Gastrocnemius medialis (tissue), 4 donors: ENCODE data around the gene GDPD5. TPM values are rescaled to one million over a fixed set of nuclear protein-coding genes. Genes with fewer than 3 reads are reported as not detected.
A peak's percentile ranks its signal among the peaks of the same experiment; 100 is the strongest.
"Not testable (repeated sequence)": the region's sequence is repeated elsewhere in the genome, so short reads cannot be mapped to it uniquely, and the experiment has no call there.

Source experiments
- ATAC-seq, 2 donors: fragments of 150-250 bp; one replicate each; pipeline ENCODE4 v1.9.1; 2016
- DNase-seq, 2 donors: peaks; one replicate each; pipeline ENCODE4 v3.0.0-alpha.2; 2019
- H3K27ac ChIP-seq, 4 donors: fragments of 200-600 bp; sonication (generic); 1 replicate in 1 of 4; 2 replicates in 3 of 4; pipeline ENCODE4 v1.5.1; 2016 to 2018; ENCODE audit warnings: mild to moderate bottlenecking in 2 of 4, moderate library complexity in 1 of 4
- H3K27me3 ChIP-seq, 3 donors: fragments of 200-600 bp; sonication (generic) in 2 of 3; 1 replicate in 1 of 3; 2 replicates in 2 of 3; pipeline versions ENCODE4 v1.5.1 to v1.6.0; 2016 to 2019; ENCODE audit warnings: mild to moderate bottlenecking in 1 of 3, moderate library complexity in 1 of 3
- H3K36me3 ChIP-seq, 2 donors: fragments of 200-600 bp; sonication (generic) in 1 of 2; one replicate each; pipeline ENCODE4 v1.5.1; 2017 to 2018
- H3K4me1 ChIP-seq, 2 donors: fragments of 200-600 bp; sonication (generic) in 1 of 2; one replicate each; pipeline ENCODE4 v1.5.1; 2016 to 2017; ENCODE audit warnings: mild to moderate bottlenecking in 2 of 2
- H3K4me3 ChIP-seq, 4 donors: fragments of 200-600 bp; sonication (generic) in 3 of 4; 1 replicate in 1 of 4; 2 replicates in 3 of 4; pipeline ENCODE4 v1.5.1; 2016 to 2019; ENCODE audit warnings: mild to moderate bottlenecking in 2 of 4
- H3K9me3 ChIP-seq, 3 donors: fragments of 200-600 bp; sonication (generic) in 2 of 3; 1 replicate in 1 of 3; 2 replicates in 2 of 3; pipeline ENCODE4 v1.5.1; 2016 to 2019
- CTCF ChIP-seq, 5 experiments: fragments of 450-650 bp in 3 of 5; fragments of 200-600 bp in 2 of 5; sonication (generic) in 2 of 5; IDR thresholded peaks in 4 of 5; conservative IDR thresholded peaks in 1 of 5; 1 replicate in 4 of 5; 2 replicates in 1 of 5; pipeline ENCODE4 v1.5.1; 2016 to 2019; ENCODE audit warnings: antibody characterized with exemption in 5 of 5, mild to moderate bottlenecking in 3 of 5, moderate library complexity in 3 of 5
- POLR2A ChIP-seq, 2 donors: fragments of 450-650 bp; IDR thresholded peaks; one replicate each; pipeline ENCODE4 v1.6.1; 2017; ENCODE audit warnings: antibody characterized with exemption in 2 of 2, mild to moderate bottlenecking in 2 of 2, moderate library complexity in 2 of 2
- in situ Hi-C, 4 donors: fragments of 200-750 bp; cut with MboI; loops; one replicate each; pipeline versions ENCODE4 v1.15.0 to v1.8.0; 2017; ENCODE audit warnings: low sequenced_read_pairs in 4 of 4
- intact Hi-C: fragments of 100-400 bp; cut with DNase I; formaldehyde crosslinking; loops from one replicate; pipeline ENCODE4 v1.15.1; 2023; ENCODE audit warnings: low total_unique reads
- total RNA-seq, 4 donors: library from RNA; depleted of rRNA; stranded (reverse); fragments of >200 nt; gene quantifications; one replicate each; pipeline versions ENCODE4 v1.1.0 to v1.2.3, GENCODE V29; 2016

Gene GDPD5
- total RNA-seq, 4 donors from 2014 or later = 5.6 to 12.6 (median 11.2) TPM

- no peak overlapping the region for H3K27ac ChIP-seq
- H3K36me3 ChIP-seq = no peaks in the 10 kb centered on the region
- no peaks in the 10 kb centered on the region for H3K4me1 ChIP-seq
- intact Hi-C loops (no loop called here), in situ Hi-C loops (no loop called here)
- ATAC-seq = no peak
- TF ChIP-seq POLR2A (IDR thresholded peaks at IDR 0.05) (no peak), CTCF (IDR thresholded peaks at IDR 0.05 in 4 of 5, conservative IDR thresholded peaks at IDR 0.05 in 1 of 5) (no peak)
- no peak overlapping the region for H3K4me3 ChIP-seq
- H3K9me3 ChIP-seq = no peaks in the 10 kb centered on the region
- H3K27me3 ChIP-seq = no peaks in the 10 kb centered on the region
- no peak for DNase-seq
These were observed 104.6 kb downstream of the GDPD5 start for GRCh38 chr11:75421035-75421602.

GRCh38 chr11:75420224-75421034 lies 105.3 kb downstream of the GDPD5 start:
- Histone ChIP-seq H3K27ac (no peak overlapping the region), H3K36me3 (no peaks in the 10 kb centered on the region), H3K4me1 (no peaks in the 10 kb centered on the region), H3K4me3 (no peak overlapping the region), H3K9me3 (no peaks in the 10 kb centered on the region), H3K27me3 (no peaks in the 10 kb centered on the region)
- intact Hi-C loops (no loop called here), in situ Hi-C loops (no loop called here)
- TF ChIP-seq CTCF (IDR thresholded peaks at IDR 0.05 in 4 of 5, conservative IDR thresholded peaks at IDR 0.05 in 1 of 5) (no peak), POLR2A (IDR thresholded peaks at IDR 0.05) (no peak)
- ATAC-seq (no peak), DNase-seq (no peak)

- no peaks in the 10 kb centered on the region for H3K9me3 ChIP-seq
- no peaks in the 10 kb centered on the region for H3K27me3 ChIP-seq
- intact Hi-C loops = no loop called here
- TF ChIP-seq CTCF (IDR thresholded peaks at IDR 0.05 in 4 of 5, conservative IDR thresholded peaks at IDR 0.05 in 1 of 5) (no peak), POLR2A (IDR thresholded peaks at IDR 0.05) (no peak)
- H3K36me3 ChIP-seq = peaks cover 0 to 10% of the 10 kb centered on the region in 2 donors
- H3K4me1 ChIP-seq = peaks cover 3 to 23% of the 10 kb centered on the region in 2 donors
- H3K4me3 ChIP-seq = no peak overlapping the region
- DNase-seq (peak; percentile 42 to 80), ATAC-seq (peak; percentile 85 to 87)
- in situ Hi-C loops = no loop called here
- H3K27ac ChIP-seq = peak overlapping the region; percentile 65 to 79 (median 70)
These were observed 111.9 kb downstream of the GDPD5 start for GRCh38 chr11:75413864-75414263.

GRCh38 chr11:75413146-75413545 lies 112.6 kb downstream of the GDPD5 start:
- peaks cover 3 to 26% of the 10 kb centered on the region in 2 donors for H3K4me1 ChIP-seq
- H3K4me3 ChIP-seq, H3K27me3 ChIP-seq, DNase-seq, in situ Hi-C loops, H3K9me3 ChIP-seq, intact Hi-C loops: not testable (repeated sequence)
- peaks cover 0 to 10% of the 10 kb centered on the region in 2 donors for H3K36me3 ChIP-seq
- peak overlapping the region; percentile 65 to 79 (median 70) for H3K27ac ChIP-seq
- ATAC-seq = peak in 1 of 2 donors; percentile 1

- Histone ChIP-seq H3K4me1 (peaks cover 3 to 25% of the 10 kb centered on the region in 2 donors), H3K36me3 (peaks cover 2 to 34% of the 10 kb centered on the region in 2 donors)
- ATAC-seq, DNase-seq, H3K27me3 ChIP-seq, H3K27ac ChIP-seq, H3K4me3 ChIP-seq, H3K9me3 ChIP-seq, in situ Hi-C loops, intact Hi-C loops: not testable (repeated sequence)
These were observed 115.8 kb downstream of the GDPD5 start for GRCh38 chr11:75409971-75410370.
